Astrocyte (in vitro differentiated cells and primary cell): ENCODE results near the gene CHST9. TPM values are rescaled to one million over a fixed set of nuclear protein-coding genes. Genes with fewer than 3 reads are reported as not detected.

Experiments used
- DNase-seq: peaks from one replicate; pipeline ENCODE4 v3.0.0-alpha.2; 2010; ENCODE audit warnings: low read depth
- FAIRE-seq: peaks from 2 replicates; lab custom pipeline; 2011; peaks lifted over from hg19 to GRCh38; lab: Jason Lieb, UNC
- H2AFZ ChIP-seq: 2 replicates; pipeline ENCODE4 v1.6.0; 2012; ENCODE audit warnings: low read depth, low read length, inconsistent platforms
- H3K27ac ChIP-seq: 2 replicates; pipeline ENCODE4 v1.5.1; 2011; ENCODE audit warnings: low read depth, low read length, inconsistent platforms
- H3K27me3 ChIP-seq: 2 replicates; pipeline ENCODE4 v1.6.0; 2011; ENCODE audit warnings: low read length, inconsistent platforms; ENCODE audit not compliant: insufficient read depth
- H3K36me3 ChIP-seq: 2 replicates; pipeline ENCODE4 v1.5.1; 2011; ENCODE audit warnings: low read length, inconsistent platforms; ENCODE audit not compliant: insufficient read depth
- H3K4me1 ChIP-seq: 2 replicates; pipeline ENCODE4 v1.5.1; 2011; ENCODE audit warnings: low read length, inconsistent platforms; ENCODE audit not compliant: insufficient read depth
- H3K4me2 ChIP-seq: 2 replicates; pipeline ENCODE4 v1.6.0; 2012; ENCODE audit warnings: low read length, inconsistent platforms
- H3K4me3 ChIP-seq: 2 replicates; pipeline ENCODE4 v1.5.1; 2011; ENCODE audit warnings: low read depth, mild to moderate bottlenecking, low read length, inconsistent platforms; ENCODE audit not compliant: insufficient read depth
- H3K79me2 ChIP-seq: 2 replicates; pipeline ENCODE4 v1.6.0; 2012; ENCODE audit warnings: mild to moderate bottlenecking, low read length, inconsistent platforms; ENCODE audit not compliant: insufficient read depth
- H3K9ac ChIP-seq: 2 replicates; pipeline ENCODE4 v1.6.0; 2012; ENCODE audit warnings: mild to moderate bottlenecking, low read length, inconsistent platforms
- H3K9me3 ChIP-seq: 2 replicates; pipeline ENCODE4 v1.5.1; 2012; ENCODE audit warnings: low read depth, mild to moderate bottlenecking, low read length, inconsistent platforms; ENCODE audit not compliant: insufficient read depth
- H4K20me1 ChIP-seq: 2 replicates; pipeline ENCODE4 v1.6.0; 2012; ENCODE audit warnings: low read length, inconsistent platforms; ENCODE audit not compliant: insufficient read depth
- H3K27ac Mint-ChIP-seq: one replicate; pipeline ENCODE4 v1.8.0; 2021; ENCODE audit warnings: mild to moderate bottlenecking, mixed read lengths; ENCODE audit not compliant: unreplicated experiment
- H3K27me3 Mint-ChIP-seq: one replicate; pipeline ENCODE4 v1.8.0; 2021; ENCODE audit warnings: low read depth, mixed read lengths; ENCODE audit not compliant: unreplicated experiment
- H3K36me3 Mint-ChIP-seq: one replicate; pipeline ENCODE4 v1.8.0; 2021; ENCODE audit warnings: low read depth, mixed read lengths; ENCODE audit not compliant: unreplicated experiment
- H3K4me1 Mint-ChIP-seq: one replicate; pipeline ENCODE4 v1.8.0; 2021; ENCODE audit warnings: low read depth, mixed read lengths; ENCODE audit not compliant: unreplicated experiment
- H3K4me3 Mint-ChIP-seq: one replicate; pipeline ENCODE4 v1.8.0; 2021; ENCODE audit warnings: mild to moderate bottlenecking, moderate library complexity, mixed read lengths; ENCODE audit not compliant: unreplicated experiment
- H3K9me3 Mint-ChIP-seq: one replicate; pipeline ENCODE4 v1.8.0; 2021; ENCODE audit warnings: mild to moderate bottlenecking, mixed read lengths; ENCODE audit not compliant: unreplicated experiment
- EZH2 ChIP-seq: IDR thresholded peaks from 2 replicates; pipeline ENCODE4 v1.6.1; 2012; ENCODE audit warnings: mild to moderate bottlenecking, low read length, inconsistent platforms; ENCODE audit not compliant: insufficient read depth
- total RNA-seq: library from RNA; stranded (reverse); gene quantifications from 2 replicates; pipeline ENCODE4 v1.2.1, GENCODE V29; 2021
- TF ChIP-seq, protein P1 (sequence below): IDR thresholded peaks from 2 replicates; pipeline ENCODE4 v1.5.1; 2011; ENCODE audit warnings: low read depth, mild to moderate bottlenecking, inconsistent platforms, low read length, moderate library complexity; ENCODE audit not compliant: insufficient read depth

Gene CHST9
- total RNA-seq, 1 donor from 2014 or later: 1.3 TPM

GRCh38 chr18:26902291-26902690 is 282.8 kb downstream of the CHST9 start:
- TF ChIP-seq, protein P1, sequence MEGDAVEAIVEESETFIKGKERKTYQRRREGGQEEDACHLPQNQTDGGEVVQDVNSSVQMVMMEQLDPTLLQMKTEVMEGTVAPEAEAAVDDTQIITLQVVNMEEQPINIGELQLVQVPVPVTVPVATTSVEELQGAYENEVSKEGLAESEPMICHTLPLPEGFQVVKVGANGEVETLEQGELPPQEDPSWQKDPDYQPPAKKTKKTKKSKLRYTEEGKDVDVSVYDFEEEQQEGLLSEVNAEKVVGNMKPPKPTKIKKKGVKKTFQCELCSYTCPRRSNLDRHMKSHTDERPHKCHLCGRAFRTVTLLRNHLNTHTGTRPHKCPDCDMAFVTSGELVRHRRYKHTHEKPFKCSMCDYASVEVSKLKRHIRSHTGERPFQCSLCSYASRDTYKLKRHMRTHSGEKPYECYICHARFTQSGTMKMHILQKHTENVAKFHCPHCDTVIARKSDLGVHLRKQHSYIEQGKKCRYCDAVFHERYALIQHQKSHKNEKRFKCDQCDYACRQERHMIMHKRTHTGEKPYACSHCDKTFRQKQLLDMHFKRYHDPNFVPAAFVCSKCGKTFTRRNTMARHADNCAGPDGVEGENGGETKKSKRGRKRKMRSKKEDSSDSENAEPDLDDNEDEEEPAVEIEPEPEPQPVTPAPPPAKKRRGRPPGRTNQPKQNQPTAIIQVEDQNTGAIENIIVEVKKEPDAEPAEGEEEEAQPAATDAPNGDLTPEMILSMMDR: no peak
- TF ChIP-seq EZH2: no peak
- H3K4me2 ChIP-seq: no peak overlapping the region
- Mint-ChIP-seq H3K27me3 (peaks cover 3% of the 10 kb centered on the region), H3K27ac (no peak overlapping the region), H3K4me3 (no peak overlapping the region), H3K4me1 (no peaks in the 10 kb centered on the region), H3K36me3 (no peaks in the 10 kb centered on the region), H3K9me3 (peaks cover 23% of the 10 kb centered on the region)
- no peak overlapping the region for H3K9ac ChIP-seq
- H3K79me2 ChIP-seq: no peaks in the 10 kb centered on the region
- no peaks in the 10 kb centered on the region for H3K27me3 ChIP-seq
- H3K4me1 ChIP-seq: no peaks in the 10 kb centered on the region
- FAIRE-seq: no peak
- no peaks in the 10 kb centered on the region for H4K20me1 ChIP-seq
- H3K36me3 ChIP-seq: no peaks in the 10 kb centered on the region
- peaks cover 2% of the 10 kb centered on the region for H3K9me3 ChIP-seq
- no peak for DNase-seq
- H3K27ac ChIP-seq: no peak overlapping the region
- H3K4me3 ChIP-seq: no peak overlapping the region
- H2AFZ ChIP-seq: no peak overlapping the region

GRCh38 chr18:26901020-26901419 is 284.1 kb downstream of the CHST9 start:
- Mint-ChIP-seq H3K4me1 (no peaks in the 10 kb centered on the region), H3K27ac (no peak overlapping the region), H3K9me3 (peaks cover 19% of the 10 kb centered on the region), H3K27me3 (peaks cover 3% of the 10 kb centered on the region), H3K4me3 (no peak overlapping the region), H3K36me3 (no peaks in the 10 kb centered on the region)
- FAIRE-seq: no peak
- no peak overlapping the region for H3K4me3 ChIP-seq
- H3K9me3 ChIP-seq: peaks cover 2% of the 10 kb centered on the region
- H2AFZ ChIP-seq: no peak overlapping the region
- no peaks in the 10 kb centered on the region for H3K36me3 ChIP-seq
- no peak overlapping the region for H3K27ac ChIP-seq
- no peak for TF ChIP-seq EZH2
- TF ChIP-seq, protein P1: no peak
- no peaks in the 10 kb centered on the region for H4K20me1 ChIP-seq
- no peaks in the 10 kb centered on the region for H3K79me2 ChIP-seq
- DNase-seq: no peak
- no peak overlapping the region for H3K9ac ChIP-seq
- no peaks in the 10 kb centered on the region for H3K27me3 ChIP-seq
- H3K4me2 ChIP-seq: no peak overlapping the region
- no peaks in the 10 kb centered on the region for H3K4me1 ChIP-seq

GRCh38 chr18:26894426-26894825 is 290.7 kb downstream of the CHST9 start:
- no peaks in the 10 kb centered on the region for H3K4me1 ChIP-seq
- H3K27ac Mint-ChIP-seq: no peak overlapping the region
- H3K9me3 Mint-ChIP-seq: no peaks in the 10 kb centered on the region
- no peak overlapping the region for H3K4me3 Mint-ChIP-seq
- no peak overlapping the region for H3K9ac ChIP-seq
- FAIRE-seq: no peak
- no peak overlapping the region for H3K4me2 ChIP-seq
- no peak overlapping the region for H3K4me3 ChIP-seq
- no peaks in the 10 kb centered on the region for H3K79me2 ChIP-seq
- no peak overlapping the region for H2AFZ ChIP-seq
- H3K27me3 Mint-ChIP-seq: no peaks in the 10 kb centered on the region
- no peak overlapping the region for H3K27ac ChIP-seq
- H3K4me1 Mint-ChIP-seq: no peaks in the 10 kb centered on the region
- peaks cover 2% of the 10 kb centered on the region for H3K9me3 ChIP-seq
- TF ChIP-seq, protein P1: no peak
- no peak for TF ChIP-seq EZH2
- no peaks in the 10 kb centered on the region for H3K36me3 ChIP-seq
- no peak for DNase-seq
- H4K20me1 ChIP-seq: no peaks in the 10 kb centered on the region
- no peaks in the 10 kb centered on the region for H3K27me3 ChIP-seq
- H3K36me3 Mint-ChIP-seq: no peaks in the 10 kb centered on the region
